Measurements from ENCODE around the gene CDC7.

DNA sequence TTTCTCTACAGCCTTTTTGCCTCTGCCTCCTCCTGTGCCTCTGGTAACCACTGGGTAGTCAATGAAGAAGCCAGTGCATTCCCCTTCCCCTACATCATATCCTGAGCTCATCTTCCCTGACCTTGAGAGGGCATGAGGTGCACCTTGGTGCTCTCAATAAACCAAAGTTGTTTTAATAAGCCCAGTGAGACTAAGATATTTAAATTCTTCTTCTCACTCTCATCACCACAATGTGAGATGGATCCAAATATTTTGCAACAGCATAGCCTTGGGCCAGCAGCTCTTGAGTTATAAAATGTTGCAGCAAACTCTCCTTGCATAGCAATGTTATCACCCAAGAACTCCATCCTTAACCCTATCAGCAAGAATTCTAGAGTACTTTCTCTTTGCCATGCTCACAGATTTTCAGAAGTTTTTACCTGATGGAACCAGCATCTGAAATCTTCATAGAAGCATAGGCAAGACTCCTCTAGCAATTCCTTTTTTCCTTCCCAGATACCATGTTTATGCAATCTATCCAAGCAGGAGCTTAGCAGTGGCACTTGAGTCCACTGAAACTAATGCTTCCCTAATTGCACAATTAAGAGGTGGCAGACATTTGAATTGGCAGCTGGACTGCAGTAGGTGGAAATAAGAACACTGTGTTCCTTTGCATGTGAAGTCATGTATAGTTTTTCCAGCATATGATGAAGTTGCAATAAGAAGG, 36.8 kb downstream of the CDC7 start:
- TF ChIP-seq, protein P1, sequence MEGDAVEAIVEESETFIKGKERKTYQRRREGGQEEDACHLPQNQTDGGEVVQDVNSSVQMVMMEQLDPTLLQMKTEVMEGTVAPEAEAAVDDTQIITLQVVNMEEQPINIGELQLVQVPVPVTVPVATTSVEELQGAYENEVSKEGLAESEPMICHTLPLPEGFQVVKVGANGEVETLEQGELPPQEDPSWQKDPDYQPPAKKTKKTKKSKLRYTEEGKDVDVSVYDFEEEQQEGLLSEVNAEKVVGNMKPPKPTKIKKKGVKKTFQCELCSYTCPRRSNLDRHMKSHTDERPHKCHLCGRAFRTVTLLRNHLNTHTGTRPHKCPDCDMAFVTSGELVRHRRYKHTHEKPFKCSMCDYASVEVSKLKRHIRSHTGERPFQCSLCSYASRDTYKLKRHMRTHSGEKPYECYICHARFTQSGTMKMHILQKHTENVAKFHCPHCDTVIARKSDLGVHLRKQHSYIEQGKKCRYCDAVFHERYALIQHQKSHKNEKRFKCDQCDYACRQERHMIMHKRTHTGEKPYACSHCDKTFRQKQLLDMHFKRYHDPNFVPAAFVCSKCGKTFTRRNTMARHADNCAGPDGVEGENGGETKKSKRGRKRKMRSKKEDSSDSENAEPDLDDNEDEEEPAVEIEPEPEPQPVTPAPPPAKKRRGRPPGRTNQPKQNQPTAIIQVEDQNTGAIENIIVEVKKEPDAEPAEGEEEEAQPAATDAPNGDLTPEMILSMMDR (IDR thresholded peaks at IDR 0.05 in 4 of 5, conservative IDR thresholded peaks at IDR 0.05 in 1 of 5): no peak
- TF ChIP-seq POLR2A (IDR thresholded peaks at IDR 0.05): no peak

Measured in gastrocnemius medialis (tissue), 4 donors.